NCI-H2196 (cell line): Measurements from ENCODE around the gene HIBCH.
"Not testable (repeated sequence)": the region's sequence is repeated elsewhere in the genome, so short reads cannot be mapped to it uniquely, and the experiment has no call there.

Experiments used
- DNase-seq: peaks from one replicate; lab custom pipeline; 2025; ENCODE audit not compliant: unreplicated experiment; lab: John Stamatoyannopoulos, UW

Gene HIBCH

DNA sequence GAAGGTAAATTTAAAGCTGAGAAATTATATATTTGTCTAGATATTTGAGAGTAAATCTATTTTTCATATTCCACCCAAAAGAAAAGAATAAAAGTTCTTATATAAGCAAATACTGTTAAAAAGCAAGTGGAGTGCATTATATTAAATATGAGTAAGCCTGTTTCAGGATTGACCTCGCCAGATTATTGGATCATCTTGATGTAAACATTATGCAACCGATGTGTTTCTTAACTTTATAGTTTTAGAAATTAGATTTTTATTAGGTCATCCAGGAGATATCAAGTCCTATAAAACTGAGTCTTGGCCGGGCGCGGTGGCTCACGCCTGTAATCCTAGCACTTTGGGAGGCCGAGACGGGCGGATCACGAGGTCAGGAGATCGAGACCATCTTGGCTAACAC, 156.8 kb downstream of the HIBCH start:
- DNase-seq: no peak

DNA sequence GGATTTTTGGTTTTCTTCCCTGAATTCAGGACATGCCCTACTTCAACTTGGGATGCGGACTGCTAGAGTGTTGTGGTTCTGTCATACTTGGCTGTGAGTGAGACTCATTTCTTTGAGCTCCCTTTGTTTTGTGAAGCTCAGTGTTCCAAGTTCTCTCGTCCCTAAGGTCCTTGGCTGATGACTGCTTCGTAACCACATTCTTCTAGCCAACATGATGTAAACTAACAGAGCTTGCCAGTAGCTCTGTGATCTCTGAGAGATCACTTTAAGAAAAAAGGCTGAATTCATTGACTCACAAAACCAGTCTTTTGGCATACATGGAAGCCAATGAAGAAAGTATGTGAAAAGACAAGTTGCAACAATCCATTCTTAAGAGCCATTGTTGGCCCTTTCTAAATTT, 160.2 kb downstream of the HIBCH start:
- no peak for DNase-seq

DNA sequence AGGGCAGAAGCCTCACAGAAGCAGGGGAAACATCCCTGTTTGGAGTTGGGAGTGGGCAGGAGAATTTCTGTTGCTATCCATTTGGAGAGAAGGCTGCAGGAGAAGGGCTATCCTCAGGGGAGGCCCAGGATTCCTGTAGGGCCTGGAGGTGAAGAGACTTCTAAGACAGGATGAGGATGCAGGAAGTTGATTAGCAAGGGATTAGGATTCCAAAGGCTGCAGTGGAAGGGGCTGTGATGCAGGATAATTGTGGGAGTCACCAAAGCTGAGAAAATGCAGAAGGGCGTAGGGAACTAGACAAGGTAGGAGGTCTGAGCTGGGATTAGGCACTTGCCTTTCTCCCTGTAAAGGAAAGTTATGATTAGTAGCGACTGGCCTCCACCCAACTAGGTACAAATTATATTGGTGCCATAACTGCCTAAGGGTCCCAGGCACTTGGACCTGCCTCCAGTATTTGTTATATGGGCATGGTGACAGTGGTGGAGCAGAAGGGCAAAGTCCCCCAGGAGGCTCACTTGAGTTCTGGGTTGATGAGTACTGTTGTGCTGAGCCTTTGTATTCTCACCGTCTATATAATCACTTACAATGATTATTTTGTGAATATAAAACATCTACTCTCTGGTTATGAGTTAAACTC, 160.7 kb downstream of the HIBCH start:
- no peak for DNase-seq

DNA sequence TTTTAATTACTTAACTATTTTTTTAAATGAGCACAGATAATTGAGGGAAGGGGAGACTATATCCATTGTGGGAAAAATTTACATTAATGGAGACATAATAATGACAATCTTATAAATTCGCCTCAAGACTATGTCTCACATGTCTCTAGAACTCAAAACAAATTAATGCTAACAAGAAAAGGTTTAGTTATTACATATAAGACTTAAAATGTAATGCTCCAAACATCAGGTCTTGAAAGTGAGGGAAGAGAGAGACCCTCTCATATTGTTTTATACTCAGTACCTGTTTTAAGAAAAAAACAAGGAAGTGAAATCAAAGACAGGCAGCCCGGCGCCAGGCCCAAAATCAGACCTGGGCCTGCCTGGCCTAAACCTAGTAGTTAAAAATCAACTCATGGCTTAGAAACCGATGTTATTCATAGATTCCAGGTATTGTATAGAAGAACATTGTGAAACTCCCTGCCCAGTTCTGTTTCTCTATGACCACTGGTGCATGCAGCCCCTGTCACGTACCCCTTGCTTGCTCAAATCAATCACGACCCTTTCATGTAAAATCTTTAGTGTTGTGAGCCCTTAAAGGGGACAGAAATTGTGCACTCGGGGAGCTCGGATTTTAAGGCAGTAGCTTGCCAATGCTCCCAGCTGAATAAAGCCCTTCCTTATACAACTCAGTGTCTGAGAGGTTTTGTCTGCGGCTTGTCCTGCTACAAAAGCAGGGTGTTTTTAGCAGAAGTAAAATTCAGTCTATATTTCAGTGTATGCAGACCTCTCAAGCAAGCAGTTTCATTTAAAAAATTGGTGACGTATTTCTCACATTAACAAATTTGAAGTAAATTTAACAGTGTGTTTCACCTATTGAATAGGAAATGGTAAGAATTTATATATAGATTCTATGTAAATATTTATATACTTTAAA, 161.8 kb downstream of the HIBCH start:
- not testable (repeated sequence) for DNase-seq

DNA sequence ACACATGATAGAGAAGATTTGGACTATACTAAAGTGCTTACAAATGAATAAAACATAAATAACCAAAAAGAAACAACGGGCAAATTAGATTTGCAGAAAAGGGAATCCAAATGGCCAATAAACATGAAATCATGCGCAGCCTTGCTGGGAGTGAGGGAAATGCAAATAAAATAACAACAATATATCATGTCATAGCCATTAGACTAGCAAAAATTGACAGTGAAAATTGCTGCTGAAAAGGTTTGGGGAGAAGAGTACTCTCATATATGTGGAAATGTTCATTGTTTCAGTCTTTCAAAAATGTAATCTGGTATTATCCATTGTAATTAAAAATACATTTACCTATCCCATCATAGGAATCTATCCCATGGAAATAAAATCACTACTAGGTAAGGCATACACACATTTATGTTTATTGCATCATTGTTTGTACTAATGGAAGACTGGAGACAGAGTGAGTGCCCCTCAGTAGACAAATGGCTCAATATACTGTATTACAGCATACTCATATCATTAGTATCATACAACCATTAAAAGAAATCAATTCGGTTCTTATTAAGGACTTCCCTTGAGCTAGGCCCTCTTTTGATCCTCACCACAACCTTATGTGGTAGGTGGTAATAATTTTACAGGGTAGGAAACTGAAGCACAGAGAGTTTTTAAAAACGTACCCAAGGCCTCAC, 163.0 kb downstream of the HIBCH start:
- no peak for DNase-seq
